Colonic mucosa (tissue), 4 donors: ENCODE results near the gene ADK. TPM values are rescaled to one million over a fixed set of nuclear protein-coding genes. Genes with fewer than 3 reads are reported as not detected.

Experiments used
- DNase-seq: peaks from one replicate; pipeline ENCODE4 v3.0.0-alpha.2; 2020
- H3K27ac ChIP-seq: fragments of 200-600 bp; one replicate; pipeline ENCODE4 v1.8.0; 2021
- H3K27me3 ChIP-seq: fragments of 200-600 bp; one replicate; pipeline ENCODE4 v1.8.0; 2021
- H3K36me3 ChIP-seq: fragments of 200-600 bp; one replicate; pipeline ENCODE4 v1.8.0; 2021
- H3K4me1 ChIP-seq: fragments of 200-600 bp; one replicate; pipeline ENCODE4 v1.8.0; 2021; ENCODE audit warnings: mild to moderate bottlenecking
- H3K4me3 ChIP-seq: fragments of 200-600 bp; one replicate; pipeline ENCODE4 v1.8.0; 2021
- H3K9ac ChIP-seq, 2 donors: one replicate each; pipeline ENCODE4 v1.7.0; 2013; ENCODE audit warnings: control low read depth in 2 of 2, low read depth in 2 of 2, low read length in 2 of 2
- H3K9me3 ChIP-seq: fragments of 200-600 bp; one replicate; pipeline ENCODE4 v1.8.0; 2021
- CTCF ChIP-seq: fragments of 200-600 bp; IDR thresholded peaks from one replicate; pipeline ENCODE4 v1.8.0; 2022; ENCODE audit warnings: antibody characterized with exemption, mild to moderate bottlenecking
- intact Hi-C: fragments of 100-400 bp; cut with DNase I; formaldehyde crosslinking; loops from one replicate; pipeline ENCODE4 v1.14.1; 2022
- total RNA-seq, 2 donors: library from RNA; stranded (reverse); fragmentation: NEBNext Ultra II Directional in 1 of 2; extraction: Animal tissue kit (Norgen Biotek cat#: 25700) in 1 of 2; gene quantifications; one replicate each; pipeline ENCODE4 v1.2.1, GENCODE V29; 2021
- donor health status: healthy.
- donor health status: DM: no; HTN: no; CAD: no.
- donor health status: DM: no; HTN: no; CAD: no.

ADK gene
- total RNA-seq, 2 donors from 2014 or later: 20.2 to 27.6 TPM

GRCh38 chr10:74153676-74154075 is 2.7 kb downstream of the ADK start:
- no peak for DNase-seq
- H3K27me3 ChIP-seq: no peaks in the 10 kb centered on the region
- no peak overlapping the region for H3K4me3 ChIP-seq
- no peaks in the 10 kb centered on the region for H3K4me1 ChIP-seq
- H3K27ac ChIP-seq: no peak overlapping the region
- H3K36me3 ChIP-seq: no peaks in the 10 kb centered on the region
- no peaks in the 10 kb centered on the region for H3K9me3 ChIP-seq
- no peak overlapping the region for H3K9ac ChIP-seq
- no peak for TF ChIP-seq CTCF
- intact Hi-C loops: no loop called here

- Histone ChIP-seq H3K9me3 (no peaks in the 10 kb centered on the region), H3K4me1 (no peaks in the 10 kb centered on the region), H3K27ac (no peak overlapping the region), H3K9ac (no peak overlapping the region), H3K36me3 (no peaks in the 10 kb centered on the region), H3K27me3 (no peaks in the 10 kb centered on the region), H3K4me3 (no peak overlapping the region)
- DNase-seq: no peak
- intact Hi-C loops: no loop called here
- no peak for TF ChIP-seq CTCF
Observed at GRCh38 chr10:74156919-74157289, 5.9 kb downstream of the ADK start.

- Histone ChIP-seq H3K4me1 (no peaks in the 10 kb centered on the region), H3K9ac (no peak overlapping the region), H3K9me3 (no peaks in the 10 kb centered on the region), H3K27ac (no peak overlapping the region), H3K27me3 (no peaks in the 10 kb centered on the region), H3K4me3 (no peak overlapping the region), H3K36me3 (no peaks in the 10 kb centered on the region)
- intact Hi-C loops: no loop called here
- DNase-seq: no peak
- no peak for TF ChIP-seq CTCF
Observed at GRCh38 chr10:74160013-74160412, 9.0 kb downstream of the ADK start.

- H3K4me3 ChIP-seq: no peak overlapping the region
- H3K36me3 ChIP-seq: no peaks in the 10 kb centered on the region
- TF ChIP-seq CTCF: no peak
- no peaks in the 10 kb centered on the region for H3K4me1 ChIP-seq
- H3K9me3 ChIP-seq: no peaks in the 10 kb centered on the region
- intact Hi-C loops: no loop called here
- no peak overlapping the region for H3K9ac ChIP-seq
- no peak for DNase-seq
- H3K27ac ChIP-seq: no peak overlapping the region
- no peaks in the 10 kb centered on the region for H3K27me3 ChIP-seq
Observed at GRCh38 chr10:74163319-74164068, 12.5 kb downstream of the ADK start.

- Histone ChIP-seq H3K9me3 (no peaks in the 10 kb centered on the region), H3K9ac (no peak overlapping the region), H3K27me3 (no peaks in the 10 kb centered on the region), H3K4me1 (no peaks in the 10 kb centered on the region), H3K27ac (no peak overlapping the region), H3K36me3 (no peaks in the 10 kb centered on the region), H3K4me3 (no peak overlapping the region)
- no peak for TF ChIP-seq CTCF
- intact Hi-C loops: no loop called here
- DNase-seq: no peak
Observed at GRCh38 chr10:74164716-74165529, 13.9 kb downstream of the ADK start.
